HG03521 (cell line): Measurements from ENCODE around the gene UQCC5.

ENCODE experiments used
- ATAC-seq: cut with Tn5 transposase; IDR thresholded peaks from one replicate; pipeline ENCODE4 v1.9.1; 2021; ENCODE audit warnings: mild to moderate bottlenecking, moderate library complexity; ENCODE audit not compliant: unreplicated experiment

UQCC5 gene, protein sequence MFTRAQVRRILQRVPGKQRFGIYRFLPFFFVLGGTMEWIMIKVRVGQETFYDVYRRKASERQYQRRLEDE

DNA sequence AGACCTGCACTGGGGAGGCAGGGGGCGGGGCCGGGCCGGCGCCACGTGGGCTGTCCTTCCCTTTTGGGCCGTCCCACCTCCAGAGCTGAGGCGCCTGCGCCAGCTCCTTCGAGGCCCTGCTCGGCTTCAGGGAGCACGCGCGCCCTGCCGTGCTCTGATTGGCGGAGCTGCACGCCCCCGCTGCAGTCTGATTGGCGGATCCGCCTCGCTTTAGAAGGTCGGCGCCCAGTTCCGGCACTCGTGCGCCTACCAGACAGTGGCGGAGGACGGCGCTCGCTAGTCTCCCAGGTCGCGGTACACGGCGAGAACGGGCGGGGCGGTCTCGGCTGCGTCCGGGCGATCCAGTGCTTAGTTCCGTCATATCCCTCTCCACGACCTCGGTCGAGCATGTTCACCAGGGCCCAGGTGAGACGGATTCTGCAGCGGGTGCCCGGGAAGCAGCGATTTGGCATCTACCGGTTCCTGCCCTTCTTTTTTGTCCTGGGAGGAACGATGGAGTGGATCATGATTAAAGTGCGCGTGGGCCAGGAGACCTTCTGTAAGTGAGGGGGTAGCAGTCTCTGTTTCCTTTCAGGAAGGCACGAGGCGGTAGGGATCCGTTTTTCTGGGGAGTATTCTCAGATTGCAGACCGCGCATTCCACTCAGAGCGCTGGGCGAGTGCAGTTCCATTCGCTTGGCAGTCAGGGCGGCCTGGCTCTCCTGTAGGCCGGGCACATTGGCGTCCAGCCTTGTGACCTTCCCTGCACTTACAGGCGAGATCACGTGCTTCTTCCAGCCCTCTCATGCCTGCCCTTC, at the start of gene UQCC5:
TSS of gene UQCC5 (plus strand) at position 237 of the 796 bp plus-strand sequence. CDS start at position 388, 151 bp downstream.
- peak; percentile 86 for ATAC-seq

DNA sequence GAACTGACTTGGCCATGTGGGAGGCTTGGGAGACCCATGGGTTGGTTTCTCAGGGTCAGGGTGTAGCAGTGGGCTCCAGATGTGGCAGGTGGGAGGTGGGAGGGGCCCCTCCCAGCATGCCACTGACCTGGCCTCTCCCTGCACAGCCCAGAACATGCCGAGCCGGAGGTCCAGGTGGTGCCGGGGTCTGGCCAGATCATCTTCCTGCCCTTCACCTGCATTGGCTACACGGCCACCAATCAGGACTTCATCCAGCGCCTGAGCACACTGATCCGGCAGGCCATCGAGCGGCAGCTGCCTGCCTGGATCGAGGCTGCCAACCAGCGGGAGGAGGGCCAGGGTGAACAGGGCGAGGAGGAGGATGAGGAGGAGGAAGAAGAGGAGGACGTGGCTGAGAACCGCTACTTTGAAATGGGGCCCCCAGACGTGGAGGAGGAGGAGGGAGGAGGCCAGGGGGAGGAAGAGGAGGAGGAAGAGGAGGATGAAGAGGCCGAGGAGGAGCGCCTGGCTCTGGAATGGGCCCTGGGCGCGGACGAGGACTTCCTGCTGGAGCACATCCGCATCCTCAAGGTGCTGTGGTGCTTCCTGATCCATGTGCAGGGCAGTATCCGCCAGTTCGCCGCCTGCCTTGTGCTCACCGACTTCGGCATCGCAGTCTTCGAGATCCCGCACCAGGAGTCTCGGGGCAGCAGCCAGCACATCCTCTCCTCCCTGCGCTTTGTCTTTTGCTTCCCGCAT, 49.2 kb upstream of the UQCC5 start:
- ATAC-seq = no peak

DNA sequence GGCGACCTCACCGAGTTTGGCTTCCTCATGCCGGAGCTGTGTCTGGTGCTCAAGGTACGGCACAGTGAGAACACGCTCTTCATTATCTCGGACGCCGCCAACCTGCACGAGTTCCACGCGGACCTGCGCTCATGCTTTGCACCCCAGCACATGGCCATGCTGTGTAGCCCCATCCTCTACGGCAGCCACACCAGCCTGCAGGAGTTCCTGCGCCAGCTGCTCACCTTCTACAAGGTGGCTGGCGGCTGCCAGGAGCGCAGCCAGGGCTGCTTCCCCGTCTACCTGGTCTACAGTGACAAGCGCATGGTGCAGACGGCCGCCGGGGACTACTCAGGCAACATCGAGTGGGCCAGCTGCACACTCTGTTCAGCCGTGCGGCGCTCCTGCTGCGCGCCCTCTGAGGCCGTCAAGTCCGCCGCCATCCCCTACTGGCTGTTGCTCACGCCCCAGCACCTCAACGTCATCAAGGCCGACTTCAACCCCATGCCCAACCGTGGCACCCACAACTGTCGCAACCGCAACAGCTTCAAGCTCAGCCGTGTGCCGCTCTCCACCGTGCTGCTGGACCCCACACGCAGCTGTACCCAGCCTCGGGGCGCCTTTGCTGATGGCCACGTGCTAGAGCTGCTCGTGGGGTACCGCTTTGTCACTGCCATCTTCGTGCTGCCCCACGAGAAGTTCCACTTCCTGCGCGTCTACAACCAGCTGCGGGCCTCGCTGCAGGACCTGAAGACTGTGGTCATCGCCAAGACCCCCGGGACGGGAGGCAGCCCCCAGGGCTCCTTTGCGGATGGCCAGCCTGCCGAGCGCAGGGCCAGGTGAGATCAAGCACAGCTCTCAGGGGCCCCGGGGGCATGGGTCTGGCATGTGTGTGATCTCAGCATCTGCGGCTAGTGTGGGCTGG, 48.4 kb upstream of the UQCC5 start:
- no peak for ATAC-seq

DNA sequence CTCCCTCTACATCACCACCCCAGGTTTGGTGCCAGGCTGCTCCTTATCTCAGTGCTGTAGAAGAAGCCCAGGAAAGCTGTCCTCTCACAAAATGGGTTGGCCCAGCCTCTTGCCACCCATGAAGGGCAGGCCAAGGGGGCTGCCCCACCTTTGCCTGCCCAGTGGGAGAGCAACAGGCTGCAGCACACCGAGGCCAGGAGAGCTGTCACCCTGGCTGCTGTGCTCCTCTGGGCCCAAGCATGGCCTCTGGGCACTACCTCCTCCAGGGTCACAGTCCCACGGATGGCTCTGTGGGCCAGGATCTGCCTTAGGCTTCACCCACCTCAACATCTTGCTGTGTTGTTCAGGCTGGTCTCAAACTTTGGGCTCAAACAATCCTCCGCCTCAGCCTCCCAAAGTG, 47.7 kb upstream of the UQCC5 start:
- ATAC-seq = no peak

DNA sequence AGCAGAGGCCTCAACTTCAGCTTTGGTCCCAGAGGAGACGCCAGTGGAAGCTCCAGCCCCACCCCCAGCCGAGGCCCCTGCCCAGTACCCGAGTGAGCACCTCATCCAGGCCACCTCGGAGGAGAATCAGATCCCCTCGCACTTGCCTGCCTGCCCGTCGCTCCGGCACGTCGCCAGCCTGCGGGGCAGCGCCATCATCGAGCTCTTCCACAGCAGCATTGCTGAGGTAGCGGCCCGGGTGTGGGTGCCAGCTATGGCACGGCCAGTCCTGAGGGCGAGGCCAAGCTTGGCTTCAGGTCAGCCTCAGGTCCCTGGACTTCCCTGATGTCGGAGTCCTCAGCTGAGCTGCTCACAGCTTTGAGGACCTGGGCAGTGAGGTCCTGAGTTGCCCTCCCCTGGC, 47.0 kb upstream of the UQCC5 start:
- ATAC-seq = no peak

DNA sequence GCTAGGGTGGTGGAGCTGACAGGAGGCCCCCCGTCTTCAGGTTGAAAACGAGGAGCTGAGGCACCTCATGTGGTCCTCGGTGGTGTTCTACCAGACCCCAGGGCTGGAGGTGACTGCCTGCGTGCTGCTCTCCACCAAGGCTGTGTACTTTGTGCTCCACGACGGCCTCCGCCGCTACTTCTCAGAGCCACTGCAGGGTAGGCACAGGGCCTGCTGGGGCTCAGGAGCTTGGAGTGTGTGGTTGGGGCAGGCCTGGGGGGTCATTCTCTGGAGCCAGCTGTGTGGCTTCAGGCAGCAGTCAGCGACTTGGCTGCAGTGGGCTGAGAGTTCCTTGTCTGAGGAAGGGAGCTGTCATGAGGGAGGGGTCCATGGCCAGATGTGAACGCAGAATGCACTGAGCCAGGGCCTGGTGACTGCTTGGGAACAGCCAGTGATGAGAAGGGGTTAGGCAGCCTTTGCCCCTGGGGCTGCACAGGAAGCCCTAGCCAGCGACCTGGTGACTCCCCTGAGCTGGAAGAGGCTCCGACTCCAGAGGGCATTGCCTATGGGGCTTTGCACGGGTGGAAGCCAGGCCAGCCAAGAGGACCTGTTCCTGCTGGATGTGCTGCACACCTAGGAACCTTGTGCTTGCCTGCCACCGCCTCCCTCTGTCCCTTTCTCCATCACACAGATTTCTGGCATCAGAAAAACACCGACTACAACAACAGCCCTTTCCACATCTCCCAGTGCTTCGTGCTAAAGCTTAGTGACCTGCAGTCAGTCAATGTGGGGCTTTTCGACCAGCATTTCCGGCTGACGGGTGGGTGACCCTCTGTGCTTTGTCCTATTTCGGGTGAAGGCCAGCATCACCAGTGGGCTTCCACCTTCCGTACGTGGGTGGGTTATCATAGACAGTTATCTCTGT, 46.1 kb upstream of the UQCC5 start:
- no peak for ATAC-seq

DNA sequence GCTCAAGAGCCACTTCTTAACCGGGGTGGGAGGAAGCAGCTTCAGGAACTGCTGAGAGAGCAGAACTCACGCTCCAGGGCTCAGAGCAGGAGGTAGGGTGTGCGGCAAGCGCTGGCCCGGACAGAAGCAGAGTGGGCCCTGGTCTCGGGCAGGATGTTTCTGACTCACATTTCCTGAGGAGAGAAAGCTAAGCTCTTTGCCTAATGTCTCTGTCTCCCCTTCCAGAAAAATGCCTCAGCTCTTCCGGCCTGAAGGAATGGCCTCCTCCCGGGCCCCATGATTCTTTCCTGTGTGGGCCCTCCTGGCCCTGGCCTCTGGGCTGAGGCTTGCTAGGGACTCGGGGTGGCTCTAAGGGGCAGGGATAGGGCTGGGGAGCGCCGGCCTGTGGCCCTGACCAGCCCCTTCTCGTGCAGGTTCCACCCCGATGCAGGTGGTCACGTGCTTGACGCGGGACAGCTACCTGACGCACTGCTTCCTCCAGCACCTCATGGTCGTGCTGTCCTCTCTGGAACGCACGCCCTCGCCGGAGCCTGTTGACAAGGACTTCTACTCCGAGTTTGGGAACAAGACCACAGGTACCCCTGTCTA, 45.4 kb upstream of the UQCC5 start:
- ATAC-seq = no peak

DNA sequence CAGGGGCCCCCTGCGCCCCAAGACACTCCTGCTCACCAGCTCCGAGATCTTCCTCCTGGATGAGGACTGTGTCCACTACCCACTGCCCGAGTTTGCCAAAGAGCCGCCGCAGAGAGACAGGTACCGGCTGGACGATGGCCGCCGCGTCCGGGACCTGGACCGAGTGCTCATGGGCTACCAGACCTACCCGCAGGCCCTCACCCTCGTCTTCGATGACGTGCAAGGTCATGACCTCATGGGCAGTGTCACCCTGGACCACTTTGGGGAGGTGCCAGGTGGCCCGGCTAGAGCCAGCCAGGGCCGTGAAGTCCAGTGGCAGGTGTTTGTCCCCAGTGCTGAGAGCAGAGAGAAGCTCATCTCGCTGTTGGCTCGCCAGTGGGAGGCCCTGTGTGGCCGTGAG, 44.3 kb upstream of the UQCC5 start:
- ATAC-seq = no peak

DNA sequence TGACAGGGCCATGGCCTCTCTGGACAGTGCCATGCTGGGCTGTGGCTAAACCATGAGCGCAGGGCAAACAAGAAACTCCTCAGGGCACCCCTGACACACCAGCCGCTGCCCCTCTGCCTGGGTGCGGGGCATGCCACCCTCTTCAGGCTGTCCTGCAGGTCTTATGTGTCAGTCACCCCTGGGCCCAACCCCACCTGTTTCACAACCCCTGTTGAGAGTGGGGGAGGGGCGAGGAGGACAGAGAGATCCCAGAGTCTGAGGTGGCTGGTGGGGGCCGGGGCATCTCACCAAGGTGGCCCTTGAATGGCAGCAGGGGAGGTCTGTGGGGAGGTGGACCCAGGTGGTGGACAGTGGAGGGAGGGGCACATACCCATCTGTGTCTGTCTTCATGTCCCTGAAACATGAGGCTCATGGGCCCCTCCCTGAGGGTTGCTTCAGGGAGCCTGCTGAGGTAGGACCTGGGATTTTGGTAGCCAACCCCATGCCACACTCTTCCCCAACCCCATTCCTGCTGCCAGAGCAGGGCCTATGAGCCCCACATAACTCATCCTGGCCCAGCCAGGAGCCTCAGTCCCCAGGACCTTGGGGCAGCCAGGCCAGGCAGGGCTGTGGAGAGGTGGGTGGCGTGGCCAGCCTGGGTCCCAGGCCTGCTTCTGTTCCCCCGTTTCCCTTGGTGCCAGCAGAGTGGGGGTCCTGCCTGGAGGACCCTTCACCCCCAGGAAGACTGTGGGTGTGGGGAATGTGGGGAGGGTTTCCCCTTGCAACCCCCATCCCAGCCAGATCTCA, 43.0 kb upstream of the UQCC5 start:
- no peak for ATAC-seq

DNA sequence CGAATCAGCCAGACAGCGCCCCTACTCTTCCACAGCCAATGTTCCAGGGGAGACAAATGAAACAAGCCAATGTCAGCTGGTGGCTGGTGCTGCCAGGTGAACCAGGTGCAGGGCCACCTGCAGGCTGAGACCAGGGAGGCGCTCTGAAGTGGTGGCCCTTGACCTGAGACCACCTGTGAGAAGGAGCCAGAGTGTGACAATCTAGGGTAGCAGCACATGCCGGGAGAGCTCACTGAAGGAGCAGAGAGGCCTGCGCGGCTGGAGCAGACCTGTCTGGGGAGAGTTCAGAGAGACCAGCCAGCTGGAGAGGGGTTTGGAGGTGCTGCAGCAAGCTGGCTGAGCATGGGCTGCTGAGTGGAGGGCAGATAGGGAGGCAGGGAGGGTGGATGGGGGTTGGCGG, 42.0 kb upstream of the UQCC5 start:
- no peak for ATAC-seq

DNA sequence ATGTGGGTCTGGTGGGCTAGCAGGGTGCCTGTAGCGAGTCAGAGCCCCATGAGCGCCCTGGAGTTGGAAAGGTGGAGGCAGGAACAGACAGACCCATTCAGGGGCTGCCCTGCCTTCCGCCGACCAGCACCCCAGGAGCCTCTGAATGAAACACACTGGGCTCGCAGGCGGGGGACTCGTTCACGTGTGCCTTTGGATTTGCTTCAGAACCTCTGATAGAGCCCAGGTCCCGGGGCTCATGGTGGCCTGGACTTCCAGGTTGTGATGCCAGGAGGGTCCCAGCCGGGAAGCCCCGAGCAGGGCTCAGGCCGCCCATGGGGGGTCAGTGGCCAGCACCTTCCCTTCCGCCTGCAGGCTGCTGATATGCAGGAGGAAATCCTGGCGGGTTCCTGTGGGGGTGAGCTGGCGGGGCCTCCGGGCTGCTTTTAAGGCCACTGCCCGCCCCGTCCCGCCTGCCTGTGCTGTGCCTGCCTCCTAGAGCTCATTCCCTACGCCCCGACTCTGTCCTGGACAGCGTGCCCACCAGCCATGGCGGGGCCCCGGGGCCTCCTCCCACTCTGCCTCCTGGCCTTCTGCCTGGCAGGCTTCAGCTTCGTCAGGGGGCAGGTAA, 41.4 kb upstream of the UQCC5 start, which contains the start of gene STAB1:
TSS of gene STAB1 (plus strand) at position 453 of the 610 bp plus-strand sequence. CDS start at position 529, 76 bp downstream.
- ATAC-seq = no peak

DNA sequence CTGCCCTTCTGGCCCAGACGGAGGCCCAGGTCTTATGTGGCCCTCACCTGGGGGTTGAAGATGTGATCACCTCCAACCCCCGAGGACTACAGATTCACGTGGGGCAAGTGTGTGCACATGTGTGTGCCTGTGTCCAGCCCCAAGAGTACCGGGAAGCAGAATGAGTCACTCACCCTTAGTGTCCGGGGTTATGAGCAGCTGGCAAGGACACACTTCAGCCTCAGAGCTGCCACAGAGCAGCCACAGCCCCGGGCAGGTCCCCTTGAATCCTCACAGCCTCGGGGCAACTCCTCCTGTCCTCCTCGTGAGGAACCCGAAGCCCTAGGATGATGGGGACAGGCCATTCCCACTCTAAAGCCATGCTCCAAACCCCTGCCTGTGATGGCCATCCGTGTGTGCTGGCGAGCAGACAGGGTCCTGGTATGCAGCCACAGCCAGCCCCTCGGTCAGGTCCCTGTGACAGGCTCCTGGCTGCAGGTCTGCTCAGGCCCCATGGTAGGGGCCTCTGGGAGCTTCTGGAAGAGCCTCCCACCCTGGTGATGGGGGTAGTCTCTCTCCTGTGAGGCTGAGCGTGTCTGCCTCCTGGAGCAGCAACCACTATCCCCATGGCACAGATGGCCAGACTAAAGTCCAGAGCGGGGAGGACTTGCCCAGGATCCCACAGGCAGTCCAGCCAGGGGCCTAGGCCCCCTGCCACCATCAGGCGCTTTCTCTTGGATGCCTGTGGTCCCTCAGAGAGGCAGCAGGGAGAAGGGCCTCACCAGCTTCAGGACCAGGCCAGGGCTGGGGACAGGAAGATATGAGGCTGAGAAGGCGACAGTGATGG, 40.4 kb upstream of the UQCC5 start:
- ATAC-seq = no peak

DNA sequence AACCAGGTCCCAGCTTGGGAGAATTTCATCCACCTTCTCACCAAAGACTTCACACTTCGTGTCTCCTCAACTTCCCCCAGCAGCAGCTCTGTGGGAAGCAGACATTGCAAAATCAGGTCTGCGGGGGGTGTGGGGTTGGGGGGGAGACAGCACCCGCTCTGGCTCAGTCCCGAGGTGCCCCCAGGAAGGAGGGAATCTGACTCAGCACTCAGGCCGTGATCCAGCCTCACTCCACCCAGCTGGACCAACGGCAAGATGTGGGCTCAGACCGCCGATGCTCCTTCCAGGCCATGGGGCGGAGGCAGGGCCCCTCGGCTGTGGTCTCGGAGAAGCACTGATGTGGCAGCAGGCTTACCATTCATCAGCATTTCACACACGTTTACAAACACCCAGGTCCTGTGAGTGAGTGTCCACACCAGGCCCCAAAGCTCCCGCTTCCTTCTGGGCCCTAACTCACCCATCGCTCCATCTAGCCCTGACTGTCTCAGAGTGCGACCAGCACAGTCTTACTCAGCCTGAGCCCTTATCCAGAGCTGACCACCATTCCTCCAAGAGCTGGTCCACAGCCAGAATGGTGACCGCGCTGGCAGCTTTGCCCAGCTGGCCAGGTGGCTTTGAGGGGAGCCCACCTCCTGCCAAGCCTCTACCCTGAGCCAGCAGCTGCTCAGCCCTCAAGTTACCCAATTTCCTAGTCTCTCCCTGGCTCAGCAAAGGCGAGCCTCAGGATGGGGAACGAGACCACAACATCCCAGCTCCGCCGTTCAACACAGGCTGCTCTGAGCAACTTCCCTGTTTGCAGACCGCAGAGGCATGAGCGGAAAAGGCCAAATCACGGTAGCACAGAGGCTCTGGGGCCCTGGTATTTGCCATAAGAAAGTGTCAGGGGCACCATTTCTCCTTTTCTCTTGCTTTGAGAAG, 38.0 kb upstream of the UQCC5 start:
- ATAC-seq = no peak

DNA sequence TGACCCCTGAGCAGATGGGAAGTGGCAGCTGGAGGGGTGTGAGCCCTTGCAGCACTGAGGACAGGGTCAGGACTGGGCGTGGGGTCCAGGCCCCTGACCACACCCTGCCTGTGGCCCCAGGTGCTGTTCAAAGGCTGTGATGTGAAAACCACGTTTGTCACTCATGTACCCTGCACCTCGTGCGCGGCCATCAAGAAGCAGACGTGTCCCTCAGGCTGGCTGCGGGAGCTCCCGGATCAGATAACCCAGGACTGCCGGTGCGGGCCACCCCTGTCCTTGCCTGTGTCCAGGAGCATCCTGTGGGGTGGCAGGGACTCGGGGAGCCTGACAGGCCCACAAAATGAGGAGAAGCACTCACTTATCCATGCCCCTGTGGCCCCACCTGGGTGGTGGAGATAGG, 35.4 kb upstream of the UQCC5 start:
- ATAC-seq = no peak

DNA sequence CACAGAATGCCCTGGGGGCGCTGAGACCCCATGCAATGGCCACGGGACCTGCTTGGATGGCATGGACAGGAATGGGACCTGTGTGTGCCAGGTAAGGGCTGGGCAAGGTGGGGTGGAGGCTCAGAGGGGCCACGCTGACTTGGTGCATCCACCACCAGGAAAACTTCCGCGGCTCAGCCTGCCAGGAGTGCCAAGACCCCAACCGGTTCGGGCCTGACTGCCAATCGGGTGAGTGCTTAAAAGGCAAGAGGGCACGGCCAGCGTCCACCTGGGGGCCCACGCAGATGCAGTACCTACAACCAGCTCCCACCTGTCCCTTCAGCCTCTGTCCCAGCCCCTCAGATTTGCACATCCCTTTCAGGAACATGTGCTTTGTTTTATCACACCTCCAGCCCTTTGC, 34.4 kb upstream of the UQCC5 start:
- no peak for ATAC-seq

DNA sequence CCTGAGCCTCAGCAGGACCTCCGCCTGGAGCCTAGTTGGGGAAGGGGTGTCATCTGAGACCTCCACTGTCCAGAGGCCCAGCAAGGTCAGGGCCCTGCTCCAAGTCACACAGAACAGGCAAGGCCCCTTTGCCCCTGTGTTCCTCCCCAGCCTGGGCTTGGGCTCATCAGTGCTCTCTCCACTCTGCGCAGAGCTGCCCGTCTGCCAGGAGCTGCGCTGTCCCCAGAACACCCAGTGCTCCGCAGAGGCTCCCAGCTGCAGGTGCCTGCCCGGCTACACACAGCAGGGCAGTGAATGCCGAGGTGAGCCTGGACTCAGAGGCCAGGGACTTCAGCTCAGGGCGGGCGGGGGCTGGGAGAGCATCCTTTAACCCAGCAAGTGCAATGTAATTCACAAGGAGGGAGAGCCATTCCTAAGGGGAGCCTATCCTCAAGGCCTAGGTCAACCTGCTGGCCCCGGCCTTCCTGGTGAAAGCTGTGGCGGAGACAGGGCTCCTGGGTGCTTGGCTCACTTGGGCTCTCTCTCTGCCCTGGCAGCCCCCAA, 33.5 kb upstream of the UQCC5 start:
- ATAC-seq = no peak
